Right atrium auricular region (tissue), 2 donors: ENCODE measurements around the gene RPUSD1. TPM values are rescaled to one million over a fixed set of nuclear protein-coding genes. Genes with fewer than 3 reads are reported as not detected.
A peak's percentile ranks its signal among the peaks of the same experiment; 100 is the strongest.

Source experiments
- DNase-seq: peaks from one replicate; pipeline ENCODE4 v3.0.0-alpha.2; 2019; ENCODE audit warnings: low spot score
- H3K27ac ChIP-seq, 2 donors: fragments of 200-600 bp; sonication (generic); 1 replicate in 1 of 2; 2 replicates in 1 of 2; pipeline ENCODE4 v1.5.1; 2016 to 2019
- H3K27me3 ChIP-seq, 2 donors: fragments of 200-600 bp; sonication (generic); one replicate each; pipeline versions ENCODE4 v1.5.1 to v1.6.0; 2017 to 2019
- H3K36me3 ChIP-seq: fragments of 200-600 bp; sonication (generic); one replicate; pipeline ENCODE4 v1.5.1; 2016
- H3K4me1 ChIP-seq, 2 donors: fragments of 200-600 bp; sonication (generic); one replicate each; pipeline versions ENCODE4 v1.5.1 to v1.6.0; 2017 to 2019
- H3K4me3 ChIP-seq, 2 donors: fragments of 200-600 bp; sonication (generic); 1 replicate in 1 of 2; 2 replicates in 1 of 2; pipeline ENCODE4 v1.5.1; 2017 to 2019; ENCODE audit warnings: mild to moderate bottlenecking in 1 of 2, moderate library complexity in 1 of 2
- H3K9me3 ChIP-seq, 2 donors: fragments of 200-600 bp; sonication (generic); one replicate each; pipeline ENCODE4 v1.5.1; 2019
- microRNA counts, 2 donors: library from miRNA; unstranded; fragments of <30 nt; microRNA quantifications; one replicate each; lab custom pipeline; 2016 to 2017
- microRNA-seq, 2 donors: library from miRNA; unstranded; fragments of <30 nt; microRNA quantifications; one replicate each; pipeline ENCODE4, GENCODE V29; 2016 to 2017; ENCODE audit warnings: borderline number of aligned reads in 2 of 2, borderline replicate concordance in 1 of 2
- total RNA-seq, 2 donors: library from RNA; depleted of rRNA; stranded (reverse); fragments of >200 nt; gene quantifications; one replicate each; pipeline ENCODE4 v1.1.0, GENCODE V29; 2016
- TF ChIP-seq, protein P1 (sequence below), 2 donors: fragments of 200-600 bp; sonication (generic); IDR thresholded peaks; one replicate each; pipeline ENCODE4 v1.5.1; 2019; ENCODE audit warnings: antibody characterized with exemption in 2 of 2

RPUSD1 gene
- total RNA-seq, 2 donors from 2014 or later = 11.4 to 13.2 TPM

DNA sequence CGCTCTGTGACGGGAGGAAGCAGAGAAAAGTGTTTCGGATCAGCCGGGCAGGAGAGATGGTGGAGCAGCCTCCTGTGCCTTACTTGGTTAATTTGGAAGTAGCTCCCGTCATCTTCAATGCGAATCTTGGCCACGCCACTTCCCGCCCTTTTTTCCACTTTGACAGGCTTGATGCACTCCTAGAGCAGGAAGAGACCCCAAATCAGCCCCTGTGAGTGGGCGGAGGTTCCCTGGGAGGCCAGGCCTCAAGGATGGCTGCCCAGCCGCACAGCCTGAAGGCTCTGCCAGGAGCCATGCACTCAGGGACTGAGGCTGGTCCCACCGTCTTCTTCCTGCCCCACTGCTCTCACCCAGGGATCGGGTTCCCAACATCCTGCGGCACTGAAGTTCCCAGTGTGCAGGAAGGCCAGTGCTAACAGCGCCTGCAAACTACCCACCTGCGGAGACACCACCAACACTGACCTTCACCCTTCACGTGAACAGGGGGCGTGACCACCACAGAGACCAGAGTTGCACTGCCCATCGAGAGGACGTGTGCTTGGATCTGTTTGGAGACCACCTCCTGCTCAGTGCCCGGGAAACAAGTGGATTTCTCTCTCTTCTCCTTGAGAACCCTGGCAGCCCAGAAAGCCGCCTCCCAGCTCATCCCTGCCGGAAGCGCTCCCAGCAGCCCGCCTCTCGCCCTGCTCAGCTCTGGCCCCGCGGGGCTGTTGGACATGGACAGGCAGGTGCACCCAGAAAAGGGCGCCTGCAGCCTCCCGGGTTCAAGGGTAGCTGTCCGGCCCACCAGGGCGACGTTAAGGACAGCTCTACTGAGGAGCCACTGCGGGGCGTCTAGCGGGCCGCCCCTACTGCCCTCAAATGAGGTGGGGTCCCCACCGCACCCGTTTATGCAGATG is 48.4 kb downstream of the RPUSD1 start:
- Histone ChIP-seq H3K27ac (peak overlapping the region in 1 of 2 donors; percentile 78), H3K9me3 (no peaks in the 10 kb centered on the region), H3K36me3 (peaks cover 25% of the 10 kb centered on the region), H3K4me3 (peak overlapping the region; percentile 61 to 83), H3K4me1 (peaks cover 0 to 13% of the 10 kb centered on the region in 2 donors), H3K27me3 (no peaks in the 10 kb centered on the region)
- no peak for DNase-seq
- TF ChIP-seq, protein P1, sequence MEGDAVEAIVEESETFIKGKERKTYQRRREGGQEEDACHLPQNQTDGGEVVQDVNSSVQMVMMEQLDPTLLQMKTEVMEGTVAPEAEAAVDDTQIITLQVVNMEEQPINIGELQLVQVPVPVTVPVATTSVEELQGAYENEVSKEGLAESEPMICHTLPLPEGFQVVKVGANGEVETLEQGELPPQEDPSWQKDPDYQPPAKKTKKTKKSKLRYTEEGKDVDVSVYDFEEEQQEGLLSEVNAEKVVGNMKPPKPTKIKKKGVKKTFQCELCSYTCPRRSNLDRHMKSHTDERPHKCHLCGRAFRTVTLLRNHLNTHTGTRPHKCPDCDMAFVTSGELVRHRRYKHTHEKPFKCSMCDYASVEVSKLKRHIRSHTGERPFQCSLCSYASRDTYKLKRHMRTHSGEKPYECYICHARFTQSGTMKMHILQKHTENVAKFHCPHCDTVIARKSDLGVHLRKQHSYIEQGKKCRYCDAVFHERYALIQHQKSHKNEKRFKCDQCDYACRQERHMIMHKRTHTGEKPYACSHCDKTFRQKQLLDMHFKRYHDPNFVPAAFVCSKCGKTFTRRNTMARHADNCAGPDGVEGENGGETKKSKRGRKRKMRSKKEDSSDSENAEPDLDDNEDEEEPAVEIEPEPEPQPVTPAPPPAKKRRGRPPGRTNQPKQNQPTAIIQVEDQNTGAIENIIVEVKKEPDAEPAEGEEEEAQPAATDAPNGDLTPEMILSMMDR (IDR thresholded peaks at IDR 0.05) = no peak

DNA sequence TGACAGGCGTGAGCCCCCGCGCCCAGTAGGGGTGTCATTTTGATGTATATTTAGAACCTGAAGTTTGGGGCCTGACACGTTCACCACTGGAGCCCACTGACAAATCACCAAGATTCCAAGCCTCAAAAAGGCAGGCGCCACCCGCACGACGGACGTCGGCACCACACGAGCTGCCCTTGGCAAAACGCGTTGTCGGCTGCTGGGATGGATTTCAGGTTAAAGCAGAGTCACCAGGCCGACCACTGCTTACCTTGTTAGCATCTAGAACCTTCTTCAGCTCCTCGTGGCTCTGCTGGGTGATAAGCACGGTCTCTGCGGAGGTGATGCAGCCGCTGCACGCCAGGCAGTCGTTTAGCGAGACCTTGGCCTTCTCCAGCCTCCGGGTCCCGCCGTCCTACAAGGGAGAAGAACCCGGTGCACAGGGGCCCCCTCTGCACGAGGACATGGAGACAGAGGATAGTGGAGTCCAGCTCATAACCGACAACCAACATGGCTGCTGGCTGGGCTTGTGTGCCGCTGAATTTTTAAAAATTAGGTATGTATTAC is 51.2 kb downstream of the RPUSD1 start:
- Histone ChIP-seq H3K36me3 (peaks cover 47% of the 10 kb centered on the region), H3K9me3 (no peaks in the 10 kb centered on the region), H3K27me3 (no peaks in the 10 kb centered on the region), H3K4me1 (peaks cover 0 to 13% of the 10 kb centered on the region in 2 donors), H3K4me3 (no peak overlapping the region), H3K27ac (no peak overlapping the region)
- TF ChIP-seq, protein P1 (IDR thresholded peaks at IDR 0.05) = no peak
- no peak for DNase-seq

DNA sequence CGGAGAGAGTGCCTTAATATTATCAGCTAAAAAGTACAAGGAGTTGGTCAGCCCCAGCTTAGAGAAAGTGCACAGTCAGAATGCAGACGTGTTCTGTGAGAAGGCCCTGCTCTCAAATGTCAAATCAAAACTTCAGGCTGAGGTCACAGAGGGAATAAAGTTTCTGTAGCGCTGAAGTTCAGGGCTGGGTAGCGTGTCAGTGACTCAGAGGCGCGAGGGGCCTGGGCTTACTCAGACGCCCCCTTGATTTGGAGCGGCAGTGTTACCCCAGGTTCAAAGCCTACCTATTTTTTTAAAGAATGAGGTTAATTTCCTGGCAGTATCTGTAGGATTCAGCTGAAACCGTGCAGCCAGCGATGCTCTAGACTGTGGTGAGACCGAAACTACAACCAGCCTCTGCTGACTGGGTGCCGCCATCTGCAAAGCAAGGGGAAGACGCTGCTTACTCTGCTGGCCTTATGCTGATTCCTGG is 52.2 kb downstream of the RPUSD1 start:
- H3K27ac ChIP-seq = no peak overlapping the region
- H3K27me3 ChIP-seq = no peaks in the 10 kb centered on the region
- peaks cover 56% of the 10 kb centered on the region for H3K36me3 ChIP-seq
- TF ChIP-seq, protein P1 (IDR thresholded peaks at IDR 0.05) = no peak
- no peak overlapping the region for H3K4me3 ChIP-seq
- H3K9me3 ChIP-seq = no peaks in the 10 kb centered on the region
- H3K4me1 ChIP-seq = peaks cover 0 to 10% of the 10 kb centered on the region in 2 donors
- no peak for DNase-seq

DNA sequence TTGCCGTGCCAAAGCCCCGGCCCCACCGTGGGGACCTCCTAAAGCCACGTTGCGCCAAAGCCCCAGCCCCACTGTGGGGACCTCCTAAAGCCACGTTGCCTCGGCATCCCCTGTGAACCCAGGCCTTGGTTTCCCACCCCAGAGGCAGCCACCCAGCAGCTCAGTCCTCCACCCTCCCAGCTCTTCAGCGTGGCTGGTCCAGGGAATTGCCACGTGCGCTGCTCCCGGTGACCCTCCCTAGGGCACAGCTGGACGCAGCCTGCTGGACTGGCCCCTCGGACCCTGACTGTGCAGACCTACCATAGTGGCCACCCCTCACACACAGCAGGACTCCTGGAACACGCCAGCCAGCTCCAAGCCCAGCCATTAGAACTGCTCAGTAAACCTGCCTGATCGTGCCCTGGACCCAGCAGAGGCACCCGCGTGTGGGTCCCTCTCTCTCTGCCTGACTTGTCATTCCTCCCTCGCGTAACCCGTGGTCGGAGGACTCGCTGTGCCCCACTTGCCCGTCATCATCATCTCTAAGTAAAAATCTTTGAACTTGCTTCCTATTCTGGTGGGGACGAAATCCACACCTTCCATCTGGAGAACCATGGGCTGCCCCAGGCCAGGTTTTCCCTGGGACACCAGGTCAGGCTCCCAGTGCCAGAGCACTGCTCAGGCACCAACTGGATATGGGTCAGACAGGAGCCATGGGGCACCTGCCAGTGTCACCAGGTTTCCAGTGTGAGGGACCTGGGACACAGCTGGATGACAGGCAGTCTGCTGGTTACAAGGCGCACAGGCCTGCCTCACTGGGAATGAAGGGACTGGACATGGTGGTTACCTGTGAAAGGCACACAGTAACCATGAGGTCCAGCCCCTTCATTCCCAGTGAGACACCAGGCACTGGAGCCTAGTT is 53.0 kb downstream of the RPUSD1 start:
- Histone ChIP-seq H3K27ac (no peak overlapping the region), H3K9me3 (no peaks in the 10 kb centered on the region), H3K36me3 (peaks cover 56% of the 10 kb centered on the region), H3K27me3 (no peaks in the 10 kb centered on the region), H3K4me1 (peaks cover 0 to 7% of the 10 kb centered on the region in 2 donors), H3K4me3 (no peak overlapping the region)
- TF ChIP-seq, protein P1 (IDR thresholded peaks at IDR 0.05) = no peak
- no peak for DNase-seq

MicroRNAs encoded within 50 kb of the gene (microRNA counts, 767-probe panel; counts per million panel counts)
- 0 to 1,480 counts per million in 2 donors for microRNA hsa-miR-662 (lab: Ali Mortazavi, UCI)

Small RNAs within 50 kb of the gene (microRNA-seq; reads per million reads assigned to microRNA genes)
- 0 reads per million in 2 donors for gene MIR662

Other genes starting within 250 kb of the RPUSD1 start
- gene PRR35, start 228.0 kb downstream of the RPUSD1 start, total RNA-seq = not detected
- under 1 TPM; 0.43 to 0.74 TPM for gene NHLRC4, start 221.4 kb downstream of the RPUSD1 start, total RNA-seq
- 10 to 100 TPM; 20.8 to 21.0 TPM for gene PIGQ, start 218.4 kb downstream of the RPUSD1 start, total RNA-seq
- gene RAB40C, start 198.3 kb downstream of the RPUSD1 start, total RNA-seq = 10 to 100 TPM; 11.1 to 13.5 TPM
- under 1 TPM; 0.52 to 0.71 TPM for gene WFIKKN1, start 157.4 kb downstream of the RPUSD1 start, total RNA-seq
- gene METTL26, start 152.1 kb downstream of the RPUSD1 start, total RNA-seq = 100 to 1,000 TPM; 103 to 137 TPM
- gene MCRIP2, start 146.6 kb downstream of the RPUSD1 start, total RNA-seq = 100 to 1,000 TPM; 110 to 121 TPM
- gene WDR90, start 139.0 kb downstream of the RPUSD1 start, total RNA-seq = 1 to 10 TPM; 3.0 to 5.7 TPM
- 10 to 100 TPM; 37.8 to 42.8 TPM for gene RHOT2, start 120.2 kb downstream of the RPUSD1 start, total RNA-seq
- gene RHBDL1, start 112.7 kb downstream of the RPUSD1 start, total RNA-seq = 1 to 10 TPM in 1 of 2 donors, under 1 TPM in 1; 0.67 to 1.3 TPM
- gene STUB1, start 108.0 kb downstream of the RPUSD1 start, total RNA-seq = 100 to 1,000 TPM; 135 to 186 TPM
- gene JMJD8, start 104.0 kb downstream of the RPUSD1 start, total RNA-seq = 10 to 100 TPM; 76.4 to 82.1 TPM
- 10 to 100 TPM in 1 of 2 donors, 1 to 10 TPM in 1; 8.1 to 10.3 TPM for gene WDR24, start 98.0 kb downstream of the RPUSD1 start, total RNA-seq
- 1 to 10 TPM; 1.3 to 1.7 TPM for gene FBXL16, start 82.6 kb downstream of the RPUSD1 start, total RNA-seq
- gene METRN, start 73.3 kb downstream of the RPUSD1 start, total RNA-seq = 10 to 100 TPM; 58.9 to 61.3 TPM
- gene ANTKMT, start 67.2 kb downstream of the RPUSD1 start, total RNA-seq = 10 to 100 TPM; 36.5 to 37.5 TPM
- under 1 TPM; 0.43 to 0.56 TPM for gene CCDC78, start 61.9 kb downstream of the RPUSD1 start, total RNA-seq
- 1 to 10 TPM; 9.6 to 9.7 TPM for gene HAGHL, start 61.3 kb downstream of the RPUSD1 start, total RNA-seq
- gene CIAO3, start 47.4 kb downstream of the RPUSD1 start, total RNA-seq = 10 to 100 TPM; 23.3 to 25.5 TPM
- 10 to 100 TPM; 44.8 to 94.6 TPM for gene MSLN, start 27.6 kb downstream of the RPUSD1 start, total RNA-seq
- 1 to 10 TPM; 1.8 to 2.3 TPM for gene CHTF18, start 239 bp upstream of the RPUSD1 start, total RNA-seq
- not detected for gene GNG13, start 12.4 kb upstream of the RPUSD1 start, total RNA-seq
- gene LMF1, start 182.6 kb upstream of the RPUSD1 start, total RNA-seq = 10 to 100 TPM; 11.9 to 14.1 TPM
- 1 to 10 TPM; 1.0 to 1.6 TPM for gene SOX8, start 193.4 kb upstream of the RPUSD1 start, total RNA-seq